Measurements from ENCODE around the gene GOLGA7B.

The GOLGA7B gene

GRCh38 chr10:97869091-97870042 lies 19.7 kb downstream of the GOLGA7B start:
- peak; percentile 80 to 87 for DNase-seq

DNA sequence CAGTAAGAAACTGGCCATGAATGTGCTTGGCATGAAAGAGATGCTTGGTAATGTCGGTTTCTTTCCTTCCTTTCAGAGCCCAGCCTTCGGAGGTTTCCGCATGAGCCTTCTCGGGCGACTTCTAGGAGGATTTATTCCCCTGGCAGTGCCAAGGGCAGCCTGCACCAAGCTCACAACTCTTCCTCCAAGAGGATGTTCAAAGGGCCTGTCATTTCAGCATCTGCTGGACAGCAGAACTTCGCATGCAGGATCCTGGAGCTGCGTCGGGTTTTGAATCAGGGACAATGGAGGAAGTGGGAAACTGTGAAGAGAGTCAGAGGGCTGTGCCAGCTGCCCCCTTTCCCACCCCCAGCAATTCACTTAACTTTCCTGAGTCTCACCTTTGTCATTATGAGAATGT lies 21.3 kb downstream of the GOLGA7B start:
- no peak for DNase-seq

DNA sequence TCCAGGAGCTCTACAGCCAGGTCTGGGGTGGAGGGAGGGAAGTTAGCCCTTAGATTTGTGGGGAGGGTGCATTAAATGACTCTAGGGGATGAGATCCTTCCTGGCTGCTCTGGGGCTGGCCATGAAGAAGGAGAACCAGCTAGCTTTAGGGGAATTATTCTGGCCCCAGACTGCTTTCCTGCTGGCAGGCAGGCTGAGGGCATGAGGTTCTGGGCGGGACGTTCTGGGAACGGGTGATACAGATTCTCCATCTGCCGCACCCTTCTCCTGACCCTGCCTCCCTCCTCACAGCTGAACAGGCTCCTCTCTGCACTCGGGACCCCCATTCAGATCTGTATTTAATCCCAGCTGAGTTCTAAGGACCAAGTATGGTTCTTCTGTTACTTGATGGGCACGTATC lies 23.9 kb downstream of the GOLGA7B start:
- DNase-seq = no peak

DNA sequence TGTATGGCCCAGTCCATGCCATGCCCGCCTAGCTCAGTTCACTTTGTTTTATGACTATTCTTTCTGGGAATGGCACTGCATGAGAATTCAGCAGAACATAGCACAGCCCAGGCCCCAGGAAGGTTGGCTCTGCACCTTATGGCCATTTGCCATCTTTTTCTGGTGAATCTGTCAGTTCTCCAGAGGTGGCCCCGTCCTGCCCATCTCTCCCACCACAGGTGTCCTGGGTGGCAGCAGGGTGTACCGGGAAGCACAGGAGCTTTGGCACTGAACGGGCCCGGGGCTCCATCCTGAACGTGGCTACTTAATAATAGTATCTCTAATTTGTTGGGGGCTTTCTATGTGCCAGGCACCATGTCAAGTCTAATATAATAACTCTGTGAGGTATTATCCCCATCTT lies 24.7 kb downstream of the GOLGA7B start:
- no peak for DNase-seq

GRCh38 chr10:97875391-97875790 lies 25.7 kb downstream of the GOLGA7B start:
- DNase-seq = no peak

- no peak for DNase-seq
These were observed 26.8 kb downstream of the GOLGA7B start for GRCh38 chr10:97876402-97876801.

DNA sequence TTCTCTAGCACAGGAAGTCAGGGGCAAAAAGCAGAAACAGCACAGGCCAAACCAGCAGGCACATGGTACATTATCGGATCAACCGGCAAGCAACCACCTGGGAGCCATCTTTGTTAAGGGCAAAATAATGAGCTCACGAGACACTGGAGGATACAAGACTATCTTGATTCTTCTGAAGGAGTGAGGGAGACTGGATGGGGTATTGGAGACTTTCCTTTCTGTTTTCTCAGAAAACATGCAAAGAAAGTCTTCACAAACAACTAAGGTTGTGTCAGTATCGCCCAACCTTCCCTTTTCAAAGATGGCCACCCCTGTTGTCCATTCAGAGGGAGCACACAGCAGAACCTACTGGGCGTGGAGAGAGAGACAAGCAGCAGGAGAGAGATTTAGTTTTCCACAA lies 29.6 kb downstream of the GOLGA7B start:
- no peak for DNase-seq

DNA sequence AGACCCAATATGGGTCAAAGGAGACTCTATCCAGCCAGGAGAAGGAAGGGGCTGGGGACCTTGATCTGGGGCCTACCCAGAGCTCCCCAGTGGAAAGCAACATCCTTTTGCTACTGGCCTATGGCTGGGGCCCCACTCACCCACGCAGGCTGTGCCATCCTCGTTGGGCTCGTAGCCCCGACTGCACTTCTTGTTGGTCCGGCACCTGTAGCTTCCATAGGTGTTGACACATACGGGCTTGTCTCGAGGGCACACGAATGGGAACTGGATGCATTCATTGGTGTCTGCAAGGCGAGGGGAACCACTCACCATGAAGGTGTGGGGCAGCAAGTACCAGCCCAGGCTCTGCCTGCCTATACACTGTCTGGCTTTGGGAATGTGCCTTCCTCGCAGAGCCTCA lies 30.5 kb downstream of the GOLGA7B start:
- DNase-seq = no peak

- no peak for DNase-seq
These were observed 32.8 kb downstream of the GOLGA7B start for GRCh38 chr10:97882142-97883091.

GRCh38 chr10:97883092-97883485 lies 33.4 kb downstream of the GOLGA7B start:
- no peak for DNase-seq

GRCh38 chr10:97886286-97886685 lies 36.6 kb downstream of the GOLGA7B start:
- no peak for DNase-seq

GRCh38 chr10:97887399-97887798 lies 37.8 kb downstream of the GOLGA7B start:
- no peak for DNase-seq

DNA sequence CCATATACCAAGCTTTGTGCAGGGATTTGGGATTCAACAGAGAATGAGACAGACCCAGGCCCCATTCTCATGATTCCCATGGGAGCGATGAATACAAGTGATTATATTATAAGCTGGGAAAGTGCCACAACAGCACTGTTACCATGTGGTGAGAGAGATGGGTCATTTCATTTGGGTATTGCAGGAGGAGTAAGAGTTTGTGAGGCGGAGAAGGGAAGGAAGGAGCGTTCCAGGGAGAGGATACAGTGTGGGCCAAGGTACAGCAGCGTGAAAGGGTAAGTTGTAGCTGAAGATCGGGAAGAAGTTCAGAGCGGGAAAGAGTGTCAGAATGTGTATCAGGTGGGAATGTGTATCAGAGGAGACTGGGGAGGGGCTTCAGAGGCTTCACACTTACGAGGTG lies 38.5 kb downstream of the GOLGA7B start:
- DNase-seq = no peak

DNA sequence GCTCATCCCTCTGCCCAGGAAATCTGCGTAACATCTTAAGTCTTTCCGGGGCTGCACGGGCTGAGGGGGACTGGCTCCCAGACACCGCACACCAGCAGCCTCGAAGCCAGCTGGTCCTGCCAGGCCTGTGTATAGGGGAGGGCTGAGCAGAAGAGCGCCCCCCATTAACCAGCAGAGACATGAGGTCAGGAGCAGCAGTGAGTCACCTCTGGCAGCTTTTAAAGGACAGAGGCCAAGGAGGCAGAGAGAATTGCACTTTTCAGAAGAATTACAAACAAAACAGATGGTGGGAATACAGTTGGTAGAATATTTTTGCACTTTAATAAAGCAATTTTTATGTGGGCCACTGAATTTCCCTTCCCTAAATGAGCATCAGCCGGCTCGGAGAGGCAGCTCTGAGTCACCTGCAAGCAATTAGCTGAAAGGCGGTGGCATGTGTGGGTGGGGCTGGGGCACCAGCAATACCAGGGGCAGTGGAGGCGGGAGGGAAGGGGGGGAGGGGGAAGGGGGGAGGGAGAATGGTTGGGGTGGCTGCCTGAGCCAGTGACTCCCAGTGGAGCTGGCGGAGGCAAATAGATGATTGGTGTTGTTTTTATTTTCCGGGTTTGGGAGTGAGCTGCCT lies 39.1 kb downstream of the GOLGA7B start:
- DNase-seq = no peak

- no peak for DNase-seq
These were observed 40.0 kb downstream of the GOLGA7B start for GRCh38 chr10:97889461-97890265.

- no peak for DNase-seq
These were observed 42.0 kb downstream of the GOLGA7B start for GRCh38 chr10:97891497-97892167.

DNA sequence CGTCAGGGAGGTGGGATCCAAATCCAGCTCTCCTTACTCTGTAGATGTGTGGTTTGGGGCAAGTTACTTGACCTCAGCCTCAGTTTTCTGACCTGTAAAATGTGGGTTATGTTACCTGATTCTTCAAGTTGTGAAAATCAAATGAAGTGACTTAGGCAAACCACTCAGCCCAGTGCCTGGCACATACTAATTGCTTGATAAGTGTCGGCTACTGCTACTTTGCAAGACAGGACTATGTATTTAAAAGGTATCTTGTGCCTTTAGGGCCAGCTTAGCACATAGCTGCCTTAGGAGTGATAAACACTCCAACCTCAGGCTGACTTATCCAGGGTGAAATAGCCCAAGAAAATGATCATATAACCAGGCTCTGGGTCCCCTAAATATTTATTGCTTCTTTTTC lies 42.9 kb downstream of the GOLGA7B start:
- no peak for DNase-seq

- no peak for DNase-seq
These were observed 43.3 kb downstream of the GOLGA7B start for GRCh38 chr10:97892939-97893338.

DNA sequence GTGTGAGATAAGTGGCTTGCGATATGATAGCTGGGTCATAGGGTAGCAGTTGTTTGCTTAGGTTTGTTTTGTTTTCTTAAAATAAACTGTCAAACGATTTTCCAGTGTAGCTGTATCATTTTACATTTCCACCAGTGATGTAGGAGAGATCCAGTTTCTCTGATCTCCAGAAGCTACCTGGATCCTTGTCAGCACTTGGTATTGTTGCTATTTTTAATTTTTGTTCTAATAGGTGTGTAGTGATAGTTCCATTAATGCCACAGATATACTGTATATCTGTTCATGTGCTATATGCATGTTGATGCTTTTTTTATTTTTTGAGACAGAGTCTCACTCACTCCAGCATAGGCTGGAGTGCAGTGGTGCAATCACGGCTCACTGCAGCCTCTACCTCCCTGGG lies 44.4 kb downstream of the GOLGA7B start:
- no peak for DNase-seq

DNA sequence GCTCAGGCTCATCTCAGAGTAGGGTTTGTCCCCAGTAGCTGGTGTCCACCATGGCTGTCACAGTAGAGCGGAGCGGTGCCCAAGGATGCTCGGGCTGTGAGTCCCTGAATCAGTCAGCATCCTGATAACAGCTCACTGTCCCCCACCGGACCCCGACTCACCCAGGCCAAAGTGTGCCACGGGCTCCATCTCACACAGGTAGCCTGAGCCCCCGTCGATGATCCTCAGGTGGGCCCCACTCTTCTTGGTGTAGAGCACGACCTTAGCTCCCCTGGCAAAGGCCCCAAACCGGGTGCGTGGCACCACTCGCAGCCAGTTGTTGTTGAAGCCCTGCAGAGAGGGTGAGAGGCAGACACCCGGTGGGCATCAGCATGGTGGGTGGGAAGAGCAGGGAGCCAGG lies 45.4 kb downstream of the GOLGA7B start:
- DNase-seq = no peak

DNA sequence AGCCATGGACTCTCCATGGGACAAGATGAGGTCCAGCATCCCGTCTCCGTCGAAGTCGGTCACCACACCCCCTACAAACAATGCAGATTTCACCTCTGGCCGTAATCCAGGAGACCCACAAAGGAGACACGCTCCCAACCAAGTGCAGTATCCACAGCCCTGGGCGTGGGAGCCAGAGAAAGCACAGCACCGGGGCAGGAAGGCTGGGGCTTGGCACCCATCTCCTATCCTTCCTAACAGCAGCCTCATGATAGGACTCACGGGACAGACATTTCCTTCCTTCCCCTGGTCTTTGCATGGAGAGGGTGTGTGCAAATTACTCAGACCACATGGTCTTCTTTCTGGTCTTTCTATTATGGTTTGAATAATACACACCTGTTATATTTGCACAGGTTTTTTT lies 46.3 kb downstream of the GOLGA7B start:
- no peak for DNase-seq
